Colon (tissue), 2 donors: ENCODE data around the gene ST13.
"Not testable (repeated sequence)": the region's sequence is repeated elsewhere in the genome, so short reads cannot be mapped to it uniquely, and the experiment has no call there.

Experiments used
- FAIRE-seq: peaks from 2 replicates; lab custom pipeline; 2012; peaks lifted over from hg19 to GRCh38; lab: Jason Lieb, UNC
- donor health status: control.
- donor health status: control.

The ST13 gene

GRCh38 chr22:40838486-40838885 is 18.0 kb downstream of the ST13 start:
- no peak for FAIRE-seq

- no peak for FAIRE-seq
These were observed 21.8 kb downstream of the ST13 start for GRCh38 chr22:40834619-40835018.

- no peak for FAIRE-seq
These were observed 27.3 kb downstream of the ST13 start for GRCh38 chr22:40829131-40829530.

GRCh38 chr22:40826984-40827741 is 29.3 kb downstream of the ST13 start:
- no peak for FAIRE-seq

- FAIRE-seq: not testable (repeated sequence)
These were observed 30.1 kb downstream of the ST13 start for GRCh38 chr22:40826292-40826691.

- FAIRE-seq: no peak
These were observed 33.0 kb downstream of the ST13 start for GRCh38 chr22:40823426-40823825.

GRCh38 chr22:40819599-40820140 is 36.8 kb downstream of the ST13 start:
- FAIRE-seq: no peak

- FAIRE-seq: no peak
These were observed 37.5 kb downstream of the ST13 start, which contains the start of gene SLC25A17 for GRCh38 chr22:40818747-40819598. Gene SLC25A17 (minus strand): TSS chr22:40819346. CDS start chr22:40819248, 98 bp downstream.

- FAIRE-seq: no peak
These were observed 38.2 kb downstream of the ST13 start for GRCh38 chr22:40818192-40818746.

- FAIRE-seq: no peak
These were observed 38.7 kb downstream of the ST13 start for GRCh38 chr22:40817737-40818136.

- FAIRE-seq: no peak
These were observed 42.5 kb downstream of the ST13 start for GRCh38 chr22:40813912-40814315.

GRCh38 chr22:40808018-40808841 is 48.2 kb downstream of the ST13 start:
- no peak for FAIRE-seq

- FAIRE-seq: no peak
These were observed 49.7 kb downstream of the ST13 start for GRCh38 chr22:40806711-40807110.

- no peak for FAIRE-seq
These were observed 50.7 kb downstream of the ST13 start for GRCh38 chr22:40805699-40806203.

GRCh38 chr22:40805239-40805638 is 51.2 kb downstream of the ST13 start:
- no peak for FAIRE-seq

GRCh38 chr22:40803321-40803720 is 53.1 kb downstream of the ST13 start:
- no peak for FAIRE-seq

GRCh38 chr22:40799008-40799407 is 57.4 kb downstream of the ST13 start:
- FAIRE-seq: no peak

- FAIRE-seq: no peak
These were observed 59.0 kb downstream of the ST13 start for GRCh38 chr22:40797427-40797826.

GRCh38 chr22:40792451-40792850 is 64.0 kb downstream of the ST13 start:
- FAIRE-seq: no peak

- no peak for FAIRE-seq
These were observed 65.2 kb downstream of the ST13 start for GRCh38 chr22:40791241-40791640.

GRCh38 chr22:40789131-40789530 is 67.3 kb downstream of the ST13 start:
- FAIRE-seq: no peak

GRCh38 chr22:40782521-40782920 is 73.9 kb downstream of the ST13 start:
- no peak for FAIRE-seq
